Stomach (tissue), 9 donors: Measurements from ENCODE around the gene CNN1. TPM values are rescaled to one million over a fixed set of nuclear protein-coding genes. Genes with fewer than 3 reads are reported as not detected.

ENCODE experiments used
- DNase-seq, 2 donors: peaks; one replicate each; pipeline versions ENCODE4 v3.0.0 to v3.0.0-alpha.2; 2013 to 2019
- H3K27ac ChIP-seq, 5 donors: fragments of 200-600 bp in 4 of 5; sonication (generic) in 4 of 5; one replicate each; pipeline ENCODE4 v1.5.1; 2013 to 2019; ENCODE audit warnings: mild to moderate bottlenecking in 1 of 5, moderate library complexity in 1 of 5
- H3K27me3 ChIP-seq, 3 donors: fragments of 200-600 bp; sonication (generic); one replicate each; pipeline ENCODE4 v1.5.1; 2017 to 2019; ENCODE audit warnings: mixed run types in 1 of 3
- H3K36me3 ChIP-seq, 4 donors: fragments of 200-600 bp; sonication (generic); 1 replicate in 3 of 4; 2 replicates in 1 of 4; pipeline ENCODE4 v1.5.1; 2016 to 2019
- H3K4me1 ChIP-seq, 4 donors: fragments of 200-600 bp; sonication (generic); one replicate each; pipeline ENCODE4 v1.5.1; 2016 to 2019
- H3K4me3 ChIP-seq, 4 donors: fragments of 200-600 bp; sonication (generic) in 3 of 4; one replicate each; pipeline ENCODE4 v1.5.1; 2016 to 2019; ENCODE audit warnings: mild to moderate bottlenecking in 1 of 4
- H3K9me3 ChIP-seq, 4 donors: fragments of 200-600 bp; sonication (generic); one replicate each; pipeline ENCODE4 v1.5.1; 2016 to 2019
- CTCF ChIP-seq, 7 experiments: fragments of 450-650 bp in 4 of 7; fragments of 200-600 bp in 3 of 7; sonication (generic) in 3 of 7; IDR thresholded peaks; one replicate each; pipeline ENCODE4 v1.5.1; 2016 to 2019; ENCODE audit warnings: antibody characterized with exemption in 7 of 7, control low read depth in 2 of 7, mild to moderate bottlenecking in 1 of 7
- EP300 ChIP-seq: sonication (generic); formaldehyde crosslinking; IDR thresholded peaks from one replicate; pipeline ENCODE4 v1.6.1; 2017; ENCODE audit warnings: antibody characterized with exemption
- POLR2A ChIP-seq, 4 donors: fragments of 450-650 bp; IDR thresholded peaks; one replicate each; pipeline ENCODE4 v1.6.1; 2016; ENCODE audit warnings: antibody characterized with exemption in 4 of 4, control low read depth in 2 of 4, mild to moderate bottlenecking in 1 of 4, moderate library complexity in 1 of 4
- POLR2AphosphoS5 ChIP-seq, 3 donors: sonication (generic); formaldehyde crosslinking; IDR thresholded peaks; one replicate each; pipeline ENCODE4 v1.6.1; 2016; ENCODE audit warnings: antibody characterized with exemption in 3 of 3
- WGBS, 5 donors: extraction: QIAGEN DNeasy Blood & Tissue Kit in 3 of 5; methylation state at CpG; one replicate each; pipeline versions ENCODE4 v1.1.5 to v1.1.7; 2013 to 2018; 5-methylcytosine and 5-hydroxymethylcytosine counted together
- intact Hi-C: fragments of 100-400 bp; cut with DNase I; formaldehyde crosslinking; loops from one replicate; pipeline ENCODE4 v1.15.1; 2023; ENCODE audit warnings: low total_unique reads
- polyA plus RNA-seq, 3 donors: library from polyadenylated mRNA; stranded (reverse); fragments of 200-250 nt; gene quantifications; one replicate each; pipeline ENCODE4 v1.2.3, GENCODE V29; 2013
- total RNA-seq, 5 donors: library from RNA; depleted of rRNA; stranded (reverse); fragments of >200 nt; gene quantifications; one replicate each; pipeline versions ENCODE4 v1.1.0 to v1.2.3, GENCODE V29; 2014 to 2016
- donor health status: healthy with polysubstance abuse.
- donor health status: Bipolar disorder and iron deficiency.
- donor health status: healthy.

The CNN1 gene
- total and polyA plus RNA-seq, 8 donors, result 70.2 to 1,183 (median 546) TPM

DNA sequence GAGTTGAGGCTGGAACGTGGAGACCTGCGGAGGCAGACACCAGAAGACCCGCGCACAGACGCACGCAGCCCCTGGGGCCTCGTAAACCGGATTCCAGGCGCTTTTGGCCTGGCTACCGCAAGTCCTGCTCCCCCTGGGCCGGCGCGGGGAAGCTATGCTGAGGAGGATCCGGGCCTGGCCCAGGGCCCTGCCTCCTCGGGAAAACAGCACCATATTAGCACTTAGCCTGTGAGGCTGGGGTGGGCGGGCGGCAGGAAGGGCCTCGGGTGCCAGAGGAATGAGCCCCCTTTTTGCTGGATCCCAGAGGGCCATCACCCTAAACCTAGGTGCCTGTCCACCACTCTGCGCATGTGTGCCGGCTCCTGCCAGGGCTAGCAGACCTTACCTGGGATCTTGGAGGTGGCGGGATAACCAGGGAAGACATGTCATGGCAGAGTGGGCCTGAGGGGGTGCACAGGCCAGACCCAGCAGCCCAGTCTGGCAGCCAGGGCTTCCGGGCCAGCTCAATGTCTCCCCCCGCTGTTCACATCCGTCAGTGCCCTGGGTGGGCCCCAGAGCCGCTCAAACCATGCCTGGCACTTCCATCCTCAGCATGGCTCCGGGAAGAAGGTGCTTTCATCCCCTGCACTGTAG, 13.1 kb downstream of the CNN1 start:
- TF ChIP-seq POLR2A (IDR thresholded peaks at IDR 0.05), result no peak
- no peak for TF ChIP-seq EP300
- TF ChIP-seq POLR2AphosphoS5 (IDR thresholded peaks at IDR 0.05), result peak in 1 of 3 donors; percentile 11
- Histone ChIP-seq H3K9me3 (no peaks in the 10 kb centered on the region), H3K27ac (peak overlapping the region in 4 of 5 donors; percentile 50 to 85 (median 76)), H3K27me3 (no peaks in the 10 kb centered on the region), H3K4me1 (peaks cover 0 to 19% (median 9%) of the 10 kb centered on the region in 4 donors), H3K36me3 (peaks cover 29 to 79% (median 66%) of the 10 kb centered on the region in 4 donors), H3K4me3 (no peak overlapping the region)
- 76 to 90% (median 85%) methylated on average over 18 to 26 of the region's 26 CpGs for WGBS, 5 donors
- intact Hi-C loops, result no loop called here
- peak in 1 of 2 donors; percentile 48 for DNase-seq

DNA sequence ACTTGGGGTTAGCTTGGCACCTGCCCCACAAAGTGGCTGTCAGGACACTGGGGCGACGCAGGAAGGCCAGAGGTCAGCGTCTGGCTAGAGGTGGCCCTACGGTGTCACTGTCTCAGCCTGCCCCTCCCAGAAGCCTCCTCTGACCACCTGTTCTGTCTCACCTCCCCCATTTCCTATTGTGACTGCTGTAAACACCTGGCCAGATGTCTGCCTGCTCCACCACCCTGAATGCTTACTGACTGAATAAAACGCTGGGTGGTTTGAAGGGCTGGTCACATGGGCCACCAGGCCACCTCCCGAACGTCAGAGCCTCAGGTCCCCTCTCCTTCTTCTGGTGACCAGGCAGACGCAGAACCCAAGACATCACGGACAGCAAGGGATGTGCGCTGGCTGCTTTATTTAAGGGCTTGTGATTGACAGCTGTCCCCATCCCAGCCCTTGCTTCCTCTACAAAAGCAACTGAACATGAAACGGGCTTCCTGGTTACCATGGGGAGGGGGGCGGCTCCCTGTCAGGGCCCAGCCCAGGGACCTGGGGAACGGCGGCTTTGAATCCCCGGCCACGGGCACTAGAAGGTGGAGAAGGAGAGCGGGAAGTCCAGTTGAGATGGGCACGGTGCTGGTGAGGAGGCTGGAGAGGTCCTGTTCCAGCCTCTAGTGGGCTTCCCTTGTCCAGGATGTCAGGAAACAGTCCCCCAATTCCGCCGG, 14.2 kb downstream of the CNN1 start:
- TF ChIP-seq CTCF (IDR thresholded peaks at IDR 0.05) (no peak), POLR2A (IDR thresholded peaks at IDR 0.05) (no peak), POLR2AphosphoS5 (IDR thresholded peaks at IDR 0.05) (no peak)
- no peak for DNase-seq
- no peak overlapping the region for H3K4me3 ChIP-seq
- peaks cover 26 to 70% (median 62%) of the 10 kb centered on the region in 4 donors for H3K36me3 ChIP-seq
- H3K27me3 ChIP-seq, result no peaks in the 10 kb centered on the region
- peaks cover 7 to 30% (median 19%) of the 10 kb centered on the region in 4 donors for H3K4me1 ChIP-seq
- WGBS, 5 donors, result 72 to 83% (median 78%) methylated on average over 17 to 20 of the region's 20 CpGs
- intact Hi-C loops, result no loop called here
- peak overlapping the region in 4 of 5 donors; percentile 50 to 85 (median 76) for H3K27ac ChIP-seq
- no peaks in the 10 kb centered on the region for H3K9me3 ChIP-seq

DNA sequence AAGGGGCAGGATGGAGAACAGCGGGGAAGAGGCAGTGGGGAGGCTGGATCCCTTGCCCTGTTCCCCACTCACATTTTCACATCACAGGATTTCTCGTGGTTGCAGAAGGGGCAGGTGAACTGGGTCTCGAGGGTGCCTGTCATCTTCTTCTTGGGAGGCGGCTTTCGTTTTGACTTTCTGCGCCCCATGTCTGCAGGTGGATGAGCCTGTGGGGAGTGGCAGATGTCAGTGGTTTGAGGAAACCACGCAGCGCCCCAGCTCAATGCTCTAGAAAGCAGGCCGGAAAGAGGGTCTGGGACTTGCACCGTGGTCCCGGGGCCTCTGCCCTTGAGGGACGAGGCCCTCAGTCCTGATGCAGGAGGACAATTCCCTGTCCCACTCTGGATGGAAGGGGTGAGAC, 15.5 kb downstream of the CNN1 start:
- Histone ChIP-seq H3K27ac (no peak overlapping the region), H3K9me3 (no peaks in the 10 kb centered on the region), H3K36me3 (peaks cover 25 to 62% (median 55%) of the 10 kb centered on the region in 4 donors), H3K4me1 (peaks cover 13 to 38% (median 29%) of the 10 kb centered on the region in 4 donors), H3K4me3 (no peak overlapping the region), H3K27me3 (no peaks in the 10 kb centered on the region)
- TF ChIP-seq POLR2AphosphoS5 (IDR thresholded peaks at IDR 0.05), result no peak
- no peak for TF ChIP-seq CTCF (IDR thresholded peaks at IDR 0.05)
- TF ChIP-seq POLR2A (IDR thresholded peaks at IDR 0.05), result no peak
- no peak for TF ChIP-seq EP300
- intact Hi-C loops, result no loop called here
- no peak for DNase-seq
- WGBS, 5 donors, result 76 to 87% (median 85%) methylated on average over 12 of the region's 12 CpGs

DNA sequence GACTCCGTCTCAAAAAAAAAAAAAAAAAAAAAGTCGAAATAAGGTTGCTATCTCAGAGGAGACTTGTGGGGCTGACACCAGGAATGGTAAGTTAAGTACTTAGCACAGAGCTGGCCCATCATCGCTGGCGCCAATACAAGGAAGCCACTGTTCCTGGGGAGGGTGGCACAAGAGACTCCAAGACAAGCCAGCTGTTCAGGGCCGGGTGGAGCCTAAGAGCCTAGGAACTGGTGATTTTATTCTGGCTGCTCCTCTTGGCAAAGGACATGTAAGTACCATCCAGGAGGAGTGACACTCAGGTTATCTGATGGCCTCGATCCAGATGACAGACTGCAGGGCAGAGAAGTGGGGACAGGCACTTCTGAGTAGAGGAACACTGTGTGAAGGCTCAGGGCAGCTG, 16.6 kb downstream of the CNN1 start:
- intact Hi-C loops, result no loop called here
- no peaks in the 10 kb centered on the region for H3K9me3 ChIP-seq
- no peaks in the 10 kb centered on the region for H3K27me3 ChIP-seq
- WGBS, 5 donors, result 86 to 87% (median 87%) methylated on average over 6 of the region's 6 CpGs
- peaks cover 21 to 42% (median 37%) of the 10 kb centered on the region in 4 donors for H3K4me1 ChIP-seq
- no peak overlapping the region for H3K4me3 ChIP-seq
- H3K27ac ChIP-seq, result no peak overlapping the region
- no peak for DNase-seq
- H3K36me3 ChIP-seq, result peaks cover 25 to 54% (median 48%) of the 10 kb centered on the region in 4 donors
- TF ChIP-seq POLR2A (IDR thresholded peaks at IDR 0.05) (no peak), EP300 (no peak), POLR2AphosphoS5 (IDR thresholded peaks at IDR 0.05) (no peak), CTCF (IDR thresholded peaks at IDR 0.05) (no peak)
